GM10266 (cell line): ENCODE results near the gene ARID1A.
"Not testable (repeated sequence)": the region's sequence is repeated elsewhere in the genome, so short reads cannot be mapped to it uniquely, and the experiment has no call there.

Source experiments
- DNase-seq: peaks from one replicate; pipeline ENCODE4 v3.0.0; 2012; ENCODE audit errors: extremely low spot score
- TF ChIP-seq, protein P1 (sequence below): IDR thresholded peaks from 2 replicates; pipeline ENCODE4 v1.5.1; 2012; ENCODE audit warnings: mild to moderate bottlenecking, low read depth; ENCODE audit not compliant: control insufficient read depth, insufficient read depth; ENCODE audit errors: missing control alignments

The ARID1A gene

DNA sequence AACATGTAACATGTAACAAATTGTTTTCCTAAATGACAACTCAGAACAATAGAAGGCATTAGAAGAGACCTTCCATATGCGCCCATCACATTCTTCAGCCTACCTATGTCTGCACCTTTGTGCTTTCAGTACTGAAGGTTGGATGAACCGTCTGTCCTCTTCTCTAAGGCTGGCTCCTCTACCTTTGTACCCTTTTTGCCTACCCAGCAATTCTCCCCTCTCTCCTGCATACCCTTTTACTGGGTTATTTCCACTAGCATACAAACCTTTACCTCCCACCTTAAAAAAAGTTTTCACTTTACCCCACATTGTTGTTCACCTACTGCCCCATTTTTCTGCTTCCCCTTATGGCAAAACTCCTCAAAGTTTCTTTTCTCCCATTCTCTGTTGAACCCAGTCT lies 97.1 kb downstream of the ARID1A start:
- DNase-seq, result no peak
- TF ChIP-seq, protein P1, sequence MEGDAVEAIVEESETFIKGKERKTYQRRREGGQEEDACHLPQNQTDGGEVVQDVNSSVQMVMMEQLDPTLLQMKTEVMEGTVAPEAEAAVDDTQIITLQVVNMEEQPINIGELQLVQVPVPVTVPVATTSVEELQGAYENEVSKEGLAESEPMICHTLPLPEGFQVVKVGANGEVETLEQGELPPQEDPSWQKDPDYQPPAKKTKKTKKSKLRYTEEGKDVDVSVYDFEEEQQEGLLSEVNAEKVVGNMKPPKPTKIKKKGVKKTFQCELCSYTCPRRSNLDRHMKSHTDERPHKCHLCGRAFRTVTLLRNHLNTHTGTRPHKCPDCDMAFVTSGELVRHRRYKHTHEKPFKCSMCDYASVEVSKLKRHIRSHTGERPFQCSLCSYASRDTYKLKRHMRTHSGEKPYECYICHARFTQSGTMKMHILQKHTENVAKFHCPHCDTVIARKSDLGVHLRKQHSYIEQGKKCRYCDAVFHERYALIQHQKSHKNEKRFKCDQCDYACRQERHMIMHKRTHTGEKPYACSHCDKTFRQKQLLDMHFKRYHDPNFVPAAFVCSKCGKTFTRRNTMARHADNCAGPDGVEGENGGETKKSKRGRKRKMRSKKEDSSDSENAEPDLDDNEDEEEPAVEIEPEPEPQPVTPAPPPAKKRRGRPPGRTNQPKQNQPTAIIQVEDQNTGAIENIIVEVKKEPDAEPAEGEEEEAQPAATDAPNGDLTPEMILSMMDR, result no peak

DNA sequence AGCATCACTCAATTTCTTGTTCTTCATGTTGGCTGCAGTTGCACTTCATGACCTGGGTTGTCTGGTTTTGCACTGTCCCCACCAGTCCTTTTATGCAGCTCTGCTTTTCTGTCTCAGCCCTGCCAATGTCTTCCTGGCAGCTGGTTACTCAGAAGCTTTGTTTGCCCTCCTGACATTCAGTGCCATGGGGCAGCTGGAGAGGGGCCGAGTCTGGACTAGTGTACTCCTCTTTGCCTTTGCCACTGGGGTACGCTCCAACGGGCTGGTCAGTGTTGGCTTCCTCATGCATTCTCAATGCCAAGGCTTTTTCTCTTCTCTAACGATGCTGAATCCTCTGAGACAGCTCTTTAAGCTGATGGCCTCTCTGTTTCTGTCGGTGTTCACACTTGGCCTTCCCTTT lies 98.6 kb downstream of the ARID1A start:
- TF ChIP-seq, protein P1, result no peak
- no peak for DNase-seq

DNA sequence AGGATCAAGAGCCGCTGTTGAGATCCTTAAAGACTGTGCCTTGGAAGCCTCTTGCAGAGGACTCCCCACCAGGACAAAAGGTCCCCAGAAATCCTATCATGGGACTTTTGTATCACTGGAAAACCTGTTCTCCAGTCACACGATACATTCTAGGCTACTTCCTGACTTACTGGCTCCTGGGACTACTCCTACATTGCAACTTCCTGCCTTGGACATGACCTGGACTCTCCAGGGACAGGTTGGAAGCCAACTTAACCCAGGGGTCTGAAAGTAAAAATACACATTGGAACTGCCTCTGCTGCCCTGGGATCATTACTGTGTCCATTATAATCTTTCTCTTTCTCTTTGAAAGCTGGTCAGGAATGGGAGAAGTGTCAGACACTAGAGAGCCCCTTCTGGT lies 101.8 kb downstream of the ARID1A start:
- DNase-seq, result no peak
- TF ChIP-seq, protein P1, result no peak

DNA sequence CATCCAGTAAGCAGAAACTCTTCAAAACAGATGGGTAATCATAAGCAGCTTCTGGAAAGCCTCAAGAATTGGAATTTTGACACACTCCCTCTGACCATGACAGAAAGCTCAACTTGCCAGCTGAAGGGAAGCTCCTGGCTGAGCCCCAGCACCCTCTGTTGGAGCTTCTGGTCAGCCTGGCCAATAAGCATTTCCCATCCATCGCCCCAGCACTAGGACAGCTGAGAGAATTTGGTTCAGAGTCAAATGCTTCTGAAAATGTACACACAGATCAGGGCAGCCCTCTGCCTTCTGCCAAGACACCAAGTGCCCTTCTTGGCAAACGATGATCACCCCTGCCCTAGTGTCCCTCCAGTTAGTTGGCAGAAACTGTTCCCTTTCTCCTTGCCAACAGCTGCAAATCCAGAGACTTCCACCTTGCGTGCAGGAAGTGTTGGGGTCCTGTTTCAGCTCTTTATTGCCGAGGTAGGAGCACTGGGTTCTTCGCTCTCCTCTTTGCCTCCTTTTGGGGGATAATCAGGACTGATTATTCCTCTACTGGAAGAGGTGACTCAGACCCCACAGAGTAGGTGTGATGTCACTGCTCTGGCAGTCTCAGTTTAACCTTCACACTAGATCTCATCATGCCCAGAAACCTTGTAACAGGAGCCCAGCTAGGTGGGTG lies 103.8 kb downstream of the ARID1A start:
- peak; percentile 32 for DNase-seq
- TF ChIP-seq, protein P1, result no peak

DNA sequence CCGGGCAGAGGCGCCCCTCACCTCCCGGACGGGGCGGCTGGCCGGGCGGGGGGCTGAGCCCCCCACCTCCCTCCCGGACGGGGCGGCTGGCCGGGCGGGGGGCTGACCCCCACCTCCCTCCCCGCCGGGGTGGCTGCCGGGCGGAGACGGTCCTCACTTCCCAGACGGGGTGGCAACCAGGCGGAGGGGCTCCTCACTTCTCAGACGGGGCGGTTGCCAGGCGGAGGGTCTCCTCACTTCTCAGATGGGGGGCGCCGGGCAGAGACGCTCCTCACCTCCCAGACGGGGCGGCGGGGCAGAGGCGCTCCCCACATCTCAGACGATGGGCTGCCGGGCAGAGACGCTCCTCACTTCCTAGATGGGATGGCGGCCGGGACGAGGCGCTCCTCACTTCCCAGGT lies 108.1 kb downstream of the ARID1A start:
- not testable (repeated sequence) for DNase-seq

DNA sequence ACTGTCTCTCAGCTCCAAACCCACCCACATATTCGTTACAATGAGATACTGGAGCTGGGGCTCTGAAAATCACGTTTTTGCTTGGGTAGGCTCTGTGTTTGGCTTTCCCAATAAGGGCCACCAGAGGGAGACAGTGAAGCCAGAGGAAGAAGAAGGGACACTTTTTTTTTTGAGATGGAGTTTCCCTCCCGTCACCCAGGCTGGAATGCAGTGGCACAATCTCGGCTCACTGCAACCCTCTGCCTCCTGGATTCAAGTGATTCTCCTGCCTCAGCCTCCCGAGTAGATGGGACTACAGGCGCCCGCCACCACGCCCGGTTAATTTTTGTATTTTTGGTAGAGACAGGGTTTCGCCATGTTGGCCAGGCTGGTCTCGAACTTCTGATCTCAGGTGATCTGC lies 114.3 kb downstream of the ARID1A start:
- peak; percentile 87 for DNase-seq
- TF ChIP-seq, protein P1, result peak; percentile 76

DNA sequence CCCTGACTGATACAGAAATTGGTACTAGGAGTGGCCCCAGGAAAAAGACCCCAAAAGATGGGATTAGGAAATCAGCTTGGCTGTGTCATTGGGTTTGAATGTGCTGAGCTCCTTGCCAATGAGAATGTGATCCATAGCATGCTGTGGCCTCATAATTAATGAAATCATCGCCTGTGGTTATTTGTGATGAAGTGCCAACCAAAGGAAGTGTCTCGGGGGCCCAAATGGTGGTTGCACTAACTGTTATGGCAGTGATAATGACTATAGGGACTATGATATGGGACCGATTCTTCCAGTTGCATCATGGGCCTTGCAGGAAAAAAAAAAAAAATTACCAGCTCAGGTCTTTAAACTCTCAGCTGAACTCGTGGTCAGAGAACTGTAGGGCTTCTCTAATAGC lies 115.2 kb downstream of the ARID1A start:
- DNase-seq, result no peak
- TF ChIP-seq, protein P1, result no peak

DNA sequence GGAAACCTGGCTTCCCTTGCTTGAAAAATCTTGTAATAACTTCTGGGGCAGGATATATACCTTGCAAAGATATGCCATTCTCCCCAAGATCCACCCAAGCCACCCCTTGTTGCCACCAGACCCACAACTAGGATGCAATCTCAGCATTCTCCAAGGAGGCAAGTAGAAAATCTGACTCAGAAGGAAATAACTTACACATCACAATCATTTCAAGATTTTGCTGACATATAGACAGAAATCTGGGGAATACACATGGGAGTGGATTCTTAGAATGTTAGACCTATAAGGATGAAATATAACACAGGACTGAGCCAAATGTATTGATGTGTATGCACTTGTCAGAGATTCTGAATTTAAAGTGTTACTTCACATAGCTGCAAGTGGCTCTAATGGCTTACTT lies 115.9 kb downstream of the ARID1A start:
- no peak for DNase-seq
- TF ChIP-seq, protein P1, result no peak
